HG03558 (cell line): ENCODE results near the gene PYDC2.
"Not testable (repeated sequence)": the region's sequence is repeated elsewhere in the genome, so short reads cannot be mapped to it uniquely, and the experiment has no call there.

Experiments
- ATAC-seq: cut with Tn5 transposase; IDR thresholded peaks from one replicate; pipeline ENCODE4 v1.9.1; 2021; ENCODE audit warnings: moderate number of reproducible peaks; ENCODE audit not compliant: unreplicated experiment; ENCODE audit errors: extremely low read depth

Gene PYDC2

DNA sequence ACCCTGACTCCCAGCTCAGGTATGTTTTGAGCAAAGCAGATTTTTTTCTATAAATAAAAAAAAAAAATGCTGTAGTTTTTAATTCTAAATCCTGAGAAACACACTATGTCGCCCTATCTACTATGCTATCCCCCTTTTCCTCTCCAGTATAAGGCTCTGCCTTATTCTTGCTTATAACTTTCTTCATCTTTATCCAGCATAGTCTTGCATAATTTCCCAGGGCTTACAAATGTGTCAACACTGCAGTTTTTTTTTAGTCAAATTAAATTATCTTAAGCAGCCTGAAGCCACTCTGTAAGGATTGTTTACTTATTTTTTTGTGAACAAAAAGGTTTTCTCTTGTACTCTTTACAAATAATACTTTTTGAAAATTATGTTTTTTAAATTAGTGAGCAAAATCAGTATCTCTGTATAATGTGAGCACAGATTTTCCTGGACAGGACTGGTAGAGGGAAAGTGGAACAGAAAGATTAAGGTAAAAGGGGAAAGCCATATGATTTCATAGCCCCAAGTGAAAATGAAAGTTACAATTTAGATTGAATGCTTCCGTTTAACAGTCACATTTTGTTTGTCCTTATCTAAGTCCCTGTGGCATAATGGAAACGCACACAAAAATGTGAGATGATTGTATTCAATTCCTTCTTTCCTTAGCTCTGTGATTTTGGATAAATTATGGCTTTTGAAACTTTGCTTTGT lies 5.6 kb upstream of the PYDC2 start:
- ATAC-seq, result peak; percentile 70

DNA sequence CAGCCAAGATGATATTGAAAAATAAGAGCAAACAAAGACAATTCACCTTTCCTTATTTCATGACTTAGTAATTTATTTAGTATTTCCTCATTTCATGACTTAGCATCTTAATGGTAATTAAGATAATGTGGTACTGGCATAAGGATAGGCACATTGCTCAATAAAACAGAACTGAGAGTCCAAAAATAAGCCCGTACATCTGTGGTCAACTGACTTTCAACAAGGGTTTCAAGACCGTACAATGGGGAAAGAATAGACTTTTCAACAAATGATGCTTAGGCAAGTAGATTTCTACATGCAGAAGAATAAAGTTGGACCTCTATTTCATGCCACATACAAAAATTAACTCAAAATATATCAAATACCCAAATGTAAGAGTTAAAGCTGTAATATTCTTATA lies 603 bp upstream of the PYDC2 start:
- no peak for ATAC-seq

DNA sequence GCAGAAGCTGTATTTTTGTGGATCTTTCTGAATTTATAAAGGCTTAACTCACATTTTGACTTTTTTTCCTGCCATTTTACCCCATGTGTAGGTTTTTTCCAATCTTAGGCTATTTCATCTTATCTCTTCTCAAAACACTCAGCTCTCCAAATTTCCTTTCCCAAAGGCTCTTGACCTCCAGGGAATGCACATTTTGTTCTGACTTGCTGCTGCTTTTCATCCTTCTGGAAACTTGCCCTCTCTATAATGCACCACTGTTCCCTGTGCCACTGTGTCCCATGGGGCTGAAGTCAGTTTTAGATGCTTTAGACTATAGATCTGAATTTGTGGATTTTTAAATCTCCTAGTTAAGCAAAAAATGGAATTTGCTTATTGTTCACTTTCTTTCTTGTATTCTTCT lies 9.1 kb downstream of the PYDC2 start:
- no peak for ATAC-seq

DNA sequence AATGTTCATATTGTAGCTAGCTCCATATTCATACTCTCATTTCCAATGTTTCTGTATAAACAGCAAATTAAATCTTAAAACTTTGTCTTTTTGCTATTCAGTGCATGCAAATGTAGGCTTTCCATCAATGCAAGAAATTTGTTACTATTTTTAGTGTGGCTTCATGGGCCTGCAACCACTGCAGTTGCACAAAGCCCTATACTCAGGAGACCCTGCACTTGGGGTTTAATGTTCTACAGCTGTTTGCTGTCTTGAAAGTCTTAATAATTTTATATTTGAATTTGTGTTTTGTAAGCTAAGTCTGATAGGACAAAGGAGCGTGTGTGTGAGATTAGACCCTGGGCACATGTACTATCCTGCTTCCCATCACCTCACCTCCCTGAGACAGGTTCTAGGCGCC lies 9.6 kb downstream of the PYDC2 start:
- no peak for ATAC-seq

DNA sequence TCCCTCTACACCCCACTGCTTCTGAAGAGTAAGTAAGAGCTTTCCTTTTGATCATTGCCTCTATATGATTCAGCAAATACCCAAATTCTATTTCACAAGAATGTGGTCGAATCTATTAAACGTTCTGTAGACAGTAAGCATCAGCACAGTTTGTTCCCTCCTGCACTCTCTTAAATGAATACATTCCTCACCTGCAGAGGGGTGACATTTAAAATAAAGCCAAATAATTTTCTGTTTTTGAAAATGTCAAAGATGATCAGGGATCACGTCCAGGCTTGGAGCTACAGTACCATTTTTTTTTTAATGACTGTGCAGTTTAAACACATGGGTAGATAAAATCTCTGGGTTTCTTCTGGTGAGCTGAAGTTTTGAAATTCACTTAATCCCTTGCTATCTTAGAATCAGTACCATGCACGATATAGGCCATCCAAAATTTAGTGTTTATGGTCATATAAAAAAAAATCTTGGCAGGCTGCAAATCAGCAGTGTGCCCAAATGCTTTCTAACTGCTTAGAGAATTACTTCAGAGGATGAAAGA lies 12.8 kb downstream of the PYDC2 start:
- no peak for ATAC-seq

DNA sequence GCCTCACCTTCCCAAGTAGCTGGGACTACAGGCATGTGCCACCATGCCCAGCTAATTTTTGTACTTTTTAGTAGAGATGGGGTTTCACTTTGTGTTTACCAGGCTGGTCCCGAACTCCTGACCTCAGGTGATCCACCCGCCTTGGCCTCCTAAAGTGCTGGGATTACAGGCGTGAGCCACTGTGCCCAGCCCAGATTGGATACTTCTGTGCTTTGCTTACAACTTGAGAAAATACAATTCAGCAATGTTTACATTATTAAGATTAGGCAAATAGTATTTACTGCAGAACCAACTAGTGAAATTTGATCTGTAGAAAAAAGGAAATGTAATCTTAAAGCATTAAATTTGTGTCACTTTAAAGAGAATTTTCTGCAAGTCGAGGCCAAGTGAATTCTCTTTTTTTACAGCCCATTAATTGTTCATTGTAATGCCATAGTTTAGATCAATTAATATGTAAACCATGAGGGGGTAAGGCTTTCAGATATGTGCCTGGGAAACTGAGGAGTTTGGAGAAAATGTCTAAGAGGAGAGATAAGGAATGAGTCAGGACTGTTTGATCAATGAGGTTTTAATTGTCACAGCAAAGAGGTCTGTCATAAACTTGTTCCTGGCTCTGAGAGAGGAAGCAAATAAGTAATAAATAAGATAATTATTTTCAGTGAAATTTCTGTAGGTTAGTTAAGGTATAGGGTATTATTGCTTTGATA lies 15.3 kb downstream of the PYDC2 start:
- no peak for ATAC-seq

DNA sequence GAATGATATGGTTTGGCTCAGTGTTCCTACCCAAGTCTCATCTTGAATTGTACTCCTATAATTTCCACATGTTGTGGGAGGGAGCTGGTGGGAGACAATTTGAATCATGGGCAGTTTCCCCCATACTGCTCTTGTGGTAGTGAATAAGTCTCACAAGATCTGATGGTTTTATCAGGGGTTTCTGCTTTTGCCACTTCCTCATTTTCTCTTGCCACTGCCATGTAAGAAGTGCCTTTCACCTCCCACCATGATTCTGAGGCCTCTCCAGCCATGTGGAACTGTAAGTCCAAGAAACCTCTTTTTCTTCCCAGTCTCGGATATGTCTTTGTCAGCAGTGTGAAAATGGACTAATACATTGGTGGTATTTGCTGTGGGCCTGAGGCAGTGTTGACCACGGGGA lies 23.0 kb downstream of the PYDC2 start:
- not testable (repeated sequence) for ATAC-seq

DNA sequence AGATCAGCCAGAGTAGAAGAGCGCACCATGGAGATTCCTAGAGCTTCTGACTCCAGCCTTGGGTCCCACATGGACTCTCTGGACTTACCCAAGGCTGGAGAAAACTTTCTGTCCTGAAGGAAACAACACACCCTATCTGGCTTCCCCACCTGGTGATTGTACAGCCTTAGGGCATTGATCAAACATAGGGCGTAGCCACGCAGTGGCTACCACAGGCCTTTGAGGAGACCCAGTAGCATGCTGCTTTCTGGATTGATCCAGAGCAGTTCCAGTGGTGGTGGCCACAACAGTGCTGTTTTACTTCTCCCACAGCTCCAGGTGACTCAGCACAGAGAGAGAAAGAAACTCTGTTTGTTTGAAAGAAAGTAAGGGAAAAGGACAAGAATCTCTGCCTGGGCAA lies 23.5 kb downstream of the PYDC2 start:
- no peak for ATAC-seq

DNA sequence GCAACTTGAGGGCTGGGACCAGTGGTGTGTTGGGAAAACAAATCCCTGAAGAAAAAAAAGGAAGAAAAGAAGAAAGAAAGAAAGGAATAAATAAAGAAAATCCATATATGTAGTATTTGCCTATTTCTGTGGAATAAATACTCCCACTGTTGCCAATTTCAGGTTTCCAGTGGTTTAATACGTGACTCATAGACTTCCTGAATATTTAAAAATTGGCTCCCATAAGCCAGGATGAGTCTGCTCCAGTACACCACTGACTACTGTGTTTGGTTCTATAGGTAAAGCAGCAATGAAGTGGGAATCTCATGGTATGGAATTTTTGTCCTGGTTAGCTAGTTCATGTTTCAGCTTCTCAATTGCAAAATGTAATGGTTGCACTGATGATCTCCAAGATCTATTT lies 31.6 kb downstream of the PYDC2 start:
- no peak for ATAC-seq

DNA sequence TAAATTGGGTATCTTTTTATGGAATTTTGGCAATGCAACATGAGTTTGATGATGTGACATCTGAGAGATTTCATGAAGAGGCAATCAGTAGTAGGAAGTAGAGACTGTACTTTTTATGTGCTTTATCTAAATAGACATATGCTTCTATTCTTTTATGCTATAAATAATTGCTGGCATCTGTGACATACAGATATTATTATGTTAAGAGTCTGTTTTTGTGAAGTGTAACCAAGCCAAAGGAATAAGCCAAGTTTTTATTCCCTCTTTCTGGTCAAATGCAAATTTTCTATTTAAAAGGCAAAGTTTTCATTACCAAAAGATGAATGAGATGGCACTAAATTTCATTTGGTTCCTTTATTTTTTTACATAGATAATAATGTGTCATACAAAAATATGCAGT lies 32.4 kb downstream of the PYDC2 start:
- ATAC-seq, result no peak

DNA sequence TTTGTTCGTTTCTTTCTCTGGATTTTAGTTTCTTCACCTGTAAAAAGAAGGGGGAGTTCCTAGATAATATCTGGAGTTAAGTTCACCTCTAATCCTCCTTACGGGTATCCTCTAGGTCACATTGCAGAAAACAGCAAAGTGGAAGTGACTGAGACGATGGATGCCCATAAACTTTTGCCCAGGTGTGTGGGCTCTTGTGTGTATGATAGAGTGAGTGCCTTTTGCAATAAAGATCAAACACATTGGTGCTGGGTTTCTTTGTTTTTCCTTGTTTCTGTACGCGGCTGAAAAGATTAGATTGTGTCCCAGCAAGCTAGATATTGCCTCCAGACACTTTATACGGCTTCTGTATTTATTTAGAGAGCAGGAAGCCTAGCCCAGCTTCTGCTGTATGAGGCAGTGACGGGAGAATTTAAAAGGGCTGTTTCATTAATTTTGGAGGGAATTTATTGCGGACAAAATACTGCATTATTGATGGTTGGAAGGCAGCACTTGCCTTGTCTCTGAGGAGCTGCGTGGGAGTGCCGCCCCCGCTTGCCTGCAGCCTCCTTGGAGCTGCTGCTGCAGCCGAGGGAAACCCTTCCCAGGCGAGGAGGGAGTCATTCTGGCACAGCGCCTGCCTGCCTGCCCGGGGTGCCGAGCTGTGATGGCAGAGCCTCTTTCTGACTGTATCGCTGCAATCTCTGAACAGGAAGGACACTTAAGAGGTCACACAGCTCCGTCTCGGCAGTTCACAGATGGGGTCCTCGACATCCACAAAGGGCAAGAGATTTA lies 38.5 kb downstream of the PYDC2 start:
- ATAC-seq, result no peak

DNA sequence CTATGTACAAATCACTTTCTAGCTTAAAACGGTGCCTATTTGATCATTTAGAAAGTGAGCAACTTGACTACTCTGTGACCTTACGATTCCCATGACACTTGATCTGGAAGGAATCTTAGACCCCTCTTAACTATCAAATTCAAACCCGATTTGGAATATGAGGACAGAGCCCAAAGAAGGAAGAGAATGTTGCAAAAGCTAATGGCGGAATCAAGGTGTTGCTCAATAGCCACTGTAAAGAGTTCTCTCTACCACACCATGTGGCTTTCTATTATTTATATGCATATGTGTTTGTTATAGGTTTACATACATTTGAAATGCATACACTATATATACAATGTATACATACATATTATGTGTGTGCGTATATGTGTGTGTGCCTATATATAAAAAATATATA lies 39.9 kb downstream of the PYDC2 start:
- ATAC-seq, result no peak

DNA sequence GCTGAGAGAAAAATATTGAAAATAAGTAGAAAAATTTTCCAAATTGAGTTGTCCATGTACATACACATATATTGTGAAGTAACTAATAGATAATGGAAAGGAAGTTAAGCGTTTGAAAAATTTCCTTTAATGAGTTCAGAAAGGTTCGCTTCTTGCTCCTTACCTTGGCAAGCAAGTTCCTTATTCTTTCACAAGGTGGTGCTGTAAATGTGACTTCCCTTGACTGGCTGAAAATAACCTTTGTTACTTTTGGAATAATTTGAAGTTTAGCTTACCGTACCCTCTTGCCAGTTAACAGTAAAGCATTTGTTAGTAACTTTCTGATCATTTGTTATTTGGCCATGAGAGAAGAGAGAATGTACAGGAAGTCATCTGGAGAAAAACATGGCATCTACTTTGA lies 41.6 kb downstream of the PYDC2 start:
- no peak for ATAC-seq

DNA sequence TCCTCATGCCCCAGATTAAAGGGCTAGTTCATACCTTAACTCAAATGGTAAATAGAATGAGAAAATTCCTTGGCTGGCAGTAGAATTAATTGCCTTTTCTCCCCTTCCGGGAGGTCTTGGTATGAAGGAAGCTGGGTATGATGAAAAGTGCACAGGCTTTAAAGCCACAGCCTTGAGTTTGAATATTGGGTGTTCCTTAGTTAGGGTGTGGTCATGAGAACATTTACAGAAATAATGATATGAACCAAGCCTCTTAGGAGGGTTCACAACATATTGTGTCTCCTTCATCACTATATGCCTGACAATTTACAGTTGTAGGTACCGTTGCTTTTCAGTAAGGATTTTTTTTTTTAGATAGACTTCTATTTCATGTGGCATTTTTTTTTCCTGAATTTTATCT lies 48.1 kb downstream of the PYDC2 start:
- ATAC-seq, result no peak
